GM19372 (cell line): ENCODE measurements around the gene NRIP1.
"Not testable (repeated sequence)": the region's sequence is repeated elsewhere in the genome, so short reads cannot be mapped to it uniquely, and the experiment has no call there.

Source experiments
- ATAC-seq: cut with Tn5 transposase; IDR thresholded peaks from one replicate; pipeline ENCODE4 v1.9.1; 2021; ENCODE audit warnings: mild to moderate bottlenecking, low read depth, moderate library complexity; ENCODE audit not compliant: unreplicated experiment

The NRIP1 gene

DNA sequence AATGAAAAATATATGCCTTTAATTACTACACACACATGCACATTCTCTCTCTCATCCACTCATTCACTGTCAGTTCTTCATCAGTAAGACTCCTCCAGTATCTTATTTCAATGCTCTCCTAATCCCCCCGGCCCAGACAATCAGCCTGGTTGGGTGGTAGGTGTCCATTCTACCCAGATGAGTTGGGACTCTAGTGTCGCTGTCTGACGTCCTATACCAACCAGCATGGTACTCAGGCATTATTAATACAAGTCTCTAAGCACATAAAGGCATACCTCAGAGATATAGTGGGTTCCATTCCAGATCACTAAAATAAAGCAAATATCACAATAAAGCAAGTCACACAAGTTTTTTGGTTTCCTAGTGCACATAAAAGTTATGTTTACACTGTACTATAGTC lies 19.8 kb downstream of the NRIP1 start:
- ATAC-seq: no peak

DNA sequence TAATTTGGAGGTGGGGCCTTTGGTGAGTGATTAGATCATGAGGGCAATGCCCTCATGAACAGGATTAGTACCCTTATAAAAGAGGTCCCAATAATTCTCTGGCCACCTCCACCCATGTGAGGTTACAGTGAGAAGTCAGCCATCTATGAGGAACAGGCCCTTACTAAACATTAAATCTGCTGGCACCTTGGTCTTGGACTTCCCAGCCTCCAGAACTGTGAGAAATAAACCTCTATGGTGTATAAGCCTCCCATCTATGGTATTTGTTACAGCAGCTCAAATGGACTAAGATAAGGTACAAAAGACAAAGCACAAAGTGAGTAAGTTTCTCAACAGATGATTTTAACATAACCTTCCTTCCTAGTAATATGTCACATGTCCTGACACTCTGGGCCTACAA lies 22.3 kb downstream of the NRIP1 start:
- ATAC-seq: no peak

DNA sequence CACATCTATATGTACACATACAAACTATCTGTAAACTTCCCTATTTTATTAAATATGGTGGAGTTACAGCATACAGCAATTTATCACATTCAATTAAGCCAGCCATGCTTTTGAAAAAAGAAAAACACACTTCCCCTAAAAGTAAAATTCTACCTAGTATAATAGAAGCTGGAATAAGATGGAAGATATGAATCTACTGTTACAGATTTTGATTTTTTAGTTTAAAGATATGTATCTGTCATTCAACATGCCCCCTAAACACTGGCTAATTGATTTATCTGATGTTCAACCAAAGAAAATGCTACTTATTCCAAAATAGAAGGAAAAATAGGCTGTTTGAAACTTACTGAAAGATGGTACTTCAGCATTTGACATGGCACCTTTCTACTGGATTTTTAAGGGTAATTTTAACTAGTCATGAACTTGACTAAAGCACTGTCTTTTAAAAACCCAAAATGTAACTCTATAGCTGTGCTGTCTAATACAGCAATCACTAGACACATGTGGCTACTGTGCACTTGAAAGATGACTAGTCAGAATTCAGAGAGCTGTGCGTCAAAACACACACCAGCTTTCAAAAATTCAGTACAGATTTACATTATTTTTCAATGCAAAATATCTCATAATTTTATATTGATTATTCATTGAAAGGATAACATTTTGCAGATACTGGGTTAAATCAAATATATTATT lies 25.0 kb downstream of the NRIP1 start:
- ATAC-seq: no peak

DNA sequence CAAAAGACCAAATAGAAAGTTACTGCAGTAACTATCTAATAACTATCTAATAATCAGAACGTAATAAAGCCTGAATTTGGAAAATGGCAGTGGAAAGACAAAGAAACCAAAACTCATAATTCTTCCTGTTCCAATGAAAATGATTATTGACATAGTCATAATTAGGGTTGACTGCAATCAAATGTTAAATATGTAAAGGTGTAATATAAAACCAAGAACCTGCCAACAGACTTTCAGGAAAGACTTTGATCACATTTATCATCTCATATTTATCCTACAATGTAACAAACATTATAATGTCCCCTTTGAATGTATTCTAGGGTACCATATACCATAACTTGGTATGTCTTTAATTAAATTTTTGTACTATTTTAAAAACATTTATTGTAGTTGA lies 26.9 kb downstream of the NRIP1 start:
- ATAC-seq: no peak

DNA sequence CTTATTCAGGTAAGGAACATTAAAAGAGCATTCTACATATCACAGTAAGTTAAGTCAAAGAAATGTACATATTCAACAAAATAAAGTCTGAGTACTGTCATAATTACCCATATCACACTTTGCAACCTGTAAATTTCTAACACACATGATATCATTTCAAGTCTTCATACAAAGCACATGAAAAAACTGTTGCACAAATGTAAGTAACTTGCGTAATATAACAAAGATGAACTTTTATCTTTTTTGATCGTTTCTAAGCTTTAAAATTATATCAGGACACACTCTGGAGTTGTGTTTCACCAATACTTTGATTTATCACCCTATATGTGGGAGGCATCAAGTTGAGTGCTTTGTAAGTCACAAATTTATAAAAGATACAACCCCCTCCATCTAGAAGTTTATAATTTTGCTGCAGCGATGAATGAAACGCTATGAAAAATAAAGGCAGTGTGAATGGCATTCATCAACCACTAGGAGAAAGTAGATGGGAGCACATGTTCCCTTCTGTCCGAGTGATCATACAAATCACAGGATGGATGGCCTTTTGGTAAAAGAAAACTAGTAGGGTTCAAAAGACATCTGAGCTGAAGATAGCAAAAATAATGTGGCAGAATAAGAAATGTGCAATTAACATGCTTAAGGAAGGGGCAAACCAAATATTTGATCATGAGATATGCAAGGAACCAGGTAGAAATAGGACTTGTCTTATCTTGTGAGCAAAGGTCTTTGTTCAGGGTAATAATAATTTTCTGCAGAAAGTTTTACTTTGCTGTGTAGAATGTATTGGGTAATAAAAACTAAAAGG lies 27.5 kb downstream of the NRIP1 start:
- ATAC-seq: no peak

DNA sequence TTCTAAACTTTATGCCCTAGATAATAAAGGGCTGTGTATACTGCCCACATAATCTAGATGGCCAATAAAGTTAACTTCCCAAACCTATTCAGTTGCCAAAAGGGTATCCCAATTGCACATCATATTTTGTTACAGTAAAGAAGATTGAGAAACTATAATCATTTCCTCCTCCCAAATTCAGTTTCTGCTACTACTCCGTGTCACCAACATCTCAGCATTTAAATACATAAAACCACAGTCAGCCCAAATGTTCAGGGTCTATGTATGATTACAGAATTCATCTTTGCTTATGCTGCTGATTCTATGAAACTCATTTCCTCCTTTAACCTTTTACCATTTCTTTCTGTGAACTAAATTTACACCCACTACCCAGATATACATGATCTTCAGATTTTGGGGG lies 28.6 kb downstream of the NRIP1 start:
- no peak for ATAC-seq

DNA sequence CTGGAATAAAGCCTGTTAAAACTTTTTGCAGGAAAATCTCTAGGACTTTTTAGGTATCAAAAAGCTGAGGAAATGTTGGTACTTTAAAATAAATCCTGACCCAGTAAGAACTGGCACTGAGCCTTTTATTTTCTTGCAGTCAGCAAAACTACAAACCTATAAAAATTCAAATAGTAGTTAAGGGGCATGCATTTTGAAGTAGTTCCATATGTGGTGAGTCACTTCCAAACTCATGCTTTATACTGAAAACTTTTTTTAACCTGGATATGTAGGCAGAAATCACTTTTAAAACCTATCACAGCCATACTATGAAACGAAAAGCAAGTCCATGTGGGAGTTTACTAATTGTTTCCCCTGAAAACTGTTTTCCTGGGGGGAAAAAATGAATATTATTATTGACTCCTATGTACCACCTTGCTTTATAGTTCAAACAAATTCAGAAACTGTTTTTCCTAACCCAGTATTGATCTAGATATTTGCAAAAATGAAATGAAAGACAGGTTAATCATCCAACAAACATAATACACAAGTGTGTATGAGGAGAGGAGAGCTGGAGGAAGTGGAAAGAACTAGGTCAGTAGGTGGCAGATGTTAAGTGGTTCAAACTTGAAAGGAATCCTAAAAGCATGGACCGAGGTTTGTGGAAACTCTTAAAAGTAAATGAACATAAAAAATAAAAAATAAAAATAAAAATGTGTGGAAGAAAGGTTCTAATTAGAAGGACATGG lies 30.5 kb downstream of the NRIP1 start:
- ATAC-seq: no peak

DNA sequence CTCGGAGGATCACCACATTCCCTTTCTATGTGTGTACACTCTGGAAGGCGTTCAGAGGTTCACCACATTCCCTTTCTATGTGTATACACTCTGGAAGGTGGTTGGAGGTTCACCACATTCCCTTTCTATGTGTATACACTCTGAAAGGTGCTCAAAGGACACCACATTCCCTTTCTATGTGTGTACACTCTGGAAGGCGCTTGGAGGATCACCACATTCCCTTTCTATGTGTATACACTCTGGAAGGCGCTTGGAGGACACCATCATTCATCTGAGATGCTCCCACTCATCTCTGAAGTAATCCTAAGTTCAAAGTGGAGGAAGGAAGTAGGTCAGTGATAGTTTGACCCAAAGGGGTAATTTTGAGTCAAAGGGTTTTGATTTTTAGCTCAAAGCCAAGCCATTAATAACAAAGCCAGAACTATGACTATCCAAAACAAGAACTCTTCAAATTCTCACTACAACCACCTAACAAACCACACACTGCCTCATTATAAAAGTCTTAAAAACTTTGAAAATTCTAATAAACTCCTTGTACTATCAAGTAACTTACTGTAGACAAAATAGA lies 32.9 kb downstream of the NRIP1 start:
- ATAC-seq: no peak

DNA sequence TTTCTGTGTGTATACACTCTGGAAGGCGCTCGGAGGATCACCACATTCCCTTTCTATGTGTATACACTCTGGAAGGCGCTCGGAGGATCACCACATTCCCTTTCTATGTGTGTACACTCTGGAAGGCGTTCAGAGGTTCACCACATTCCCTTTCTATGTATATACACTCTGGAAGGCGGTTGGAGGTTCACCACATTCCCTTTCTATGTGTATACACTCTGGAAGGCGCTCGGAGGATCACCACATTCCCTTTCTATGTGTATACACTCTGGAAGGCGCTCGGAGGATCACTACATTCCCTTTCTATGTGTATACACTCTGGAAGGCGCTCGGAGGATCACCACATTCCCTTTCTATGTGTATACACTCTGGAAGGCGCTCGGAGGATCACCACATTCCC lies 33.4 kb downstream of the NRIP1 start:
- not testable (repeated sequence) for ATAC-seq

DNA sequence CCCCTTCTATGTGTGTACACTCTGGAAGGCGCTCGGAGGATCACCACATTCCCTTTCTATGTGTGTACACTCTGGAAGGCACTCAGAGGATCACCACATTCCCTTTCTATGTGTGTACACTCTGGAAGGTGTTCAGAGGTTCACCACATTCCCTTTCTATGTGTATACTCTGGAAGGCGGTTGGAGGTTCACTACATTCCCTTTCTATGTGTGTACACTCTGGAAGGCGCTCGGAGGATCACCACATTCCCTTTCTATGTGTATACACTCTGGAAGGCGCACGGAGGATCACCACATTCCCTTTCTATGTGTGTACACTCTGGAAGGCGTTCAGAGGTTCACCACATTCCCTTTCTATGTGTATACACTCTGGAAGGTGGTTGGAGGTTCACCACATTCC lies 33.9 kb downstream of the NRIP1 start:
- not testable (repeated sequence) for ATAC-seq

DNA sequence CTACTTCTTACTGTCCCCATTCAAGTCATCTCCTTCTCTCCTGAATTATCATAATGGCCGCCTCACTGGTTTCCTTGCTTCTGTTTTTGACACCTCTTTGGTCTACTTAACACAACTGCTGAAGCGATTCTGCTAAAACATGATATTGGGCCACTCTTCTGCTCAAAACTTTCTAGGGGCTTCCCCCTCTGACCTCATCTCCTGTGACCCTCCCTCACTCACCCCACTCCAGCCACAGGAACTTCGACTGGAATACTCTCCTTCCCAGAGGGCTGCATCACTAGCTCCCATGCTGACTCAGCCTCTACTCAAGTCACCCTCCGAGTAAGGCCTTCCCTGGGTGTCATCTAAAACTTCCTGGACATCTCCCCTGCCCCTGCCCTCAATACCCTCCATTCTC lies 35.7 kb downstream of the NRIP1 start:
- ATAC-seq: no peak

DNA sequence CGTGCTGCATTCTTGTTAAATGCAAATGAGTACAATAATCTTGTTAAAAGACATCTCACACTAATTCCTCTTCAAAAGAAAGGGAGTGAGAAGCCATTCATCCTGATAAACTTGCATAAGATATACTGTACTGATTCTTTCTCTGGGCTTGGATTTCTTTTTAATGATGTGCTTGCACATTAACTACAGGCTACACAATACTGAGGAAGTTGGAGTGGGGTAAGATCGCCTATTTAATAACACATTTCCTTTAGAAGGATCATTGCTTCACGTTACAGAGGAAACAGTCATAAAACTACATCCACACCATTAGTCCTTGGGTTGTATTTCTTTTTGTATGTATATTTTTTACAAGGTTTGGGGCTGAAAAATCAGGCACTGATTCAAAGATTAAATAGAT lies 36.6 kb downstream of the NRIP1 start:
- no peak for ATAC-seq

DNA sequence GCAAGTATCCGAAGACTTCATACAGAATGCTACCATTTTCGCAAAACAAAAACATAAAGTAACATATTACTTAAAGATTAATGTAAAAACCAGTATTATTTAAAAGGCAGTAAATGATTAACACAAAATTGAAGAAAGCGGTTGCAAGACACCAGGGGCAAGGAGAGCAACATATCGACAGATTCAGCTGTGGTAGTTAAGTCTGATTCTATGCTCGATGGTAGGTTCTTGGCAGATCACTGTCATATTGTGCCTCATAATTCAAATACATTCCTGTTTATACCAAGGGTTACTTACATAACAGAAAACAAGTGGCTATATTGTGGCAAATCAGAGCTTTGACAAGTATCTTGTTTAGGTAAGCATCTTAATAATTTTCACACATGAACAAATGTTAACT lies 37.7 kb downstream of the NRIP1 start:
- no peak for ATAC-seq

DNA sequence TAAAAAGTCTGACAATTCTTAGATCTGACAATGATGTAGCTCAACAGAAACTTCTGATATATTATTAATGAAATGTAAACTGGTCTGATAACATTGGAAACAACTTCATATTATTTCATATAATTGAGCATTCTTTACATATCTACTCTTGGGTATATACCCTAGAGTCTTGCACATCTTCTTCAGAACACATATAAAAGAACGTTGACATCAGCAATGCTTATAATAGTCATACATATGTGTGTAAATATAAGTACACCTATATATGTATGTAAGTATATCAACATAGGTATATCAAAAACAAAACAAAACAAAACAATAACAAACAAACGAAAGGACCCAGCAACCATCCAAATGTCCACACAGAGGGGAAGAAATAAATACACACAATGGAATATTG lies 38.4 kb downstream of the NRIP1 start:
- no peak for ATAC-seq

DNA sequence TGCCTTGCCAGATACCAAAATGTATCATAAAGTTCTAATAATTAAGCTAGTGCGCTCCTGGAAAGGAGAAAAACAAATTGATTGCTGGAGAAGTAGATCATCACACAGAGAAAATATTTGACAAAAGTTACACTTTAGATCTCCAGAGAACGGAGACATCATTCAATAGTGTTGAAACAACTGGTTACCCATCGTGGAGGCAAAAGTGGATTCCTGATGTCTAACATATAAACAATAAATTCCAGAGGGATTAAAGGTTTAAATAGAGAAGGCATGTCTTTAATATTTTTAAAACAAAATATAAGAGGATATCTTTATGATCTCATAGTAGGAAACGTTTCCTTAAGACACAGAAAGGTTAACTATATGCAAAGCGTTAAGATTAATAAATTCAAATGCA lies 41.0 kb downstream of the NRIP1 start:
- ATAC-seq: no peak

DNA sequence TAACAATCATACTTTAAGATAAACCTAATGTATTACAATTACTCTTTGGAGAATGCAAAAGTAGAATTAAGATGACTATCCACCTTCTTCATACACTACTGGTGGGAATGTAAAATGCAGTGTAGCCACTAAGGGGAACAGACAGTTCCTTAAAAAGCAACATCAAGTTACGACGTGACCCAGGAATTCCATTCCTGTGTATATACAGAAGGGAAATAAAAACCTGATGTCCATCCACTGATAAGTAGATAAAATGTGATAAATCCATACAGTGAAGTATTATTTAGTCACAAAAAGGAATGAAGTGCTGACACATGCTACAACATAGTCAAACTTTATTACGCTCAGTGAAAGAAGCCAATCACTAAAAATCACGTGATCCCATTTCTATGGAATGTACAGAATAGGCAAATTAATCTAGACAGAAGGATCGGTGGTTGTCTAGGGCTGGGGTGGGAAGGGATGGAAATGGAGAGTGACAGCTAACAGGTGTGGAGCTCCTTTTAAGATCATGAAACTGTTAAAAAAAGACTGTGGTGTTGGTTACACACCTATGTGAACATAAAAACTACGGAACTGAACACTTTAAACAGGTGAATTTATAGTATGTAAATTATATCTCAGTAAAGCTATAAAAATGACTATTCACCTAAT lies 42.1 kb downstream of the NRIP1 start:
- no peak for ATAC-seq

DNA sequence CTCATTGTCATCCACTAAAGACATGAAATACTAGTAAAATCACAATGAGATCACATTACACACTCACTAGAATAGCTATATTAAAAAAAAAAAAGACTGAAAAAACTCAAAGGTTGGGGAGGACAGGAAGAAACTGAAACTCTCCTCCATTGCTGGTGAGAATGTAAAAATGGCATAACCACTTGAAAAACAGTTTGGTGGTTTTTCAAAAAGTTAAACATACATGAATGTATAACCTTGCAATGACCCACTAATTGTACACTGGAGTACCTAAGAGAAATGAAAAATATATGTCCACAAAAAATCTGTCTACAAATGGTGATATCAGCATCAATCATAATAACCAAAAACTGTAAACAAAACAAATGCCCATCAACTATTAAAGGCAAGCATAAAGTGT lies 44.0 kb downstream of the NRIP1 start:
- no peak for ATAC-seq

DNA sequence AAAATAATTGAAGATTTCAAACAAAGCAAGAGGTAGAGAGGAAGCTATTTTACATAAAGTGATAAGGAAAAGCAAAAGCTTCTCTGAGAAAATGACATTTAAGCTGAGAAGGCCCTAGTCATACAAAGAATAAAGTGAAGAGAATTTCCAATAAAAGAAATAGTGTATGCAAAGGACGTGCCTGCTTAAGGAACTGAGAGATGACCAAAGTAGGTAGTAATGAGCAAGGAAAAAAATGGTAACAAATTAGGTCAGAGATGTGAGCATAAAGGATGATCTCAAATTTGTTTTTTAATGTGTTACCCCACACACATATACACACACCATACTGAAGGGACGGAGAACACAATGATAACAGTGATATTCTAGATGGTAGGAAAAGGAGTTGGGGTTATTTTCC lies 46.4 kb downstream of the NRIP1 start:
- ATAC-seq: no peak

DNA sequence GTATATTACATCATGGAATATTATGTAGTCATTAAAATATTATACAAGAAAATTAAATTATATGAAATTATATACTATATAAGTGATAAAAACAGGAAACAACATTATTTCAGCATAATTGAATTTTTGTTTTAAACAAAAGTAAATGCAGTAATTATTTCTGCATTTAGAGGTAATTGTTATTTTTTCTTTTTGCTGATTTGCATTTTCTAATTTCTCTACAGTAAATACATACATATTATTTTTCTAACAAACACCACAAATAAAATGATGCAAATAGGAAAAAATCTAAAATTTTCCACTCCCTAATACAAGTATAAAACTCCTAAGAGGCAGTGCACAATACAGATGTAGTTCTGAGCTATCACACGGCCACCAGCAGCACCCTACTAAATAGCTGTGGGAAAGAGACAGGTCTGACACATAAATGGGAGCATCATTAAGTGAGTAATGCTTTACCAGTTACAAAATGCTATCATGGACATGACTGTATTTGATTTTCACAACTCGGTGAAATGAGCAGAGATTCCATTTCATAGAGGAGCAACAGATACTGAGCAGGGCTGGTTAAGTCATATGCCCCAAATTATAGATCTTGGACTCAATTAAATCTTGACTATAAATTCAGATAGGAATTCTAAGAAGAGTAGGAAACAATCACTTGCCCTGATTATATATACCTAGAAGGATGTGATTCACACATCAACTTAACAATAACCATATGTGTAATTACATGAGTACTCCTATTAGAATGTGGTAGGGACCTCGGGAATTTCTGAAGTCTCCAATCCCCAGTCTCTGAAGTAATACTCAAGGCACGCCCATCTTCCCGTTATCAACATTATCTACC lies 49.0 kb downstream of the NRIP1 start:
- no peak for ATAC-seq

DNA sequence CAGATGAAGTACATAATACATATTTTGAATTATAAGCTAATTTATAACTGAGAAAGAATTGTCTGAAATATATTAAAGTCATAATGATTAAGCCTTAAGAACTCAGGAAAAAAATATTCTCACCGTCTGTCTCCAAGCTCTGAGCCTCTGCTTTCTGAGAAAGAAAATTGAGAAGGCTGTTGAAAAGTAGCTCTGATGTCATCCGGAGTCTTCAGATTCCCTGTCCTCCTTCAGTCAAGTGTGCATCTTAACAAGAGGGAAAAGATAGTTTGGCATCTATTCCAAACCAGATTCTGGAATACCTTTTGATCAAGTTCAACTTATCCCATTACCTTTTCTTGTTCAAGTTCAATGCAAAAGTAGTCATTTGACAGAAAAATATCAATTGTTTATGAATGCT lies 50.6 kb downstream of the NRIP1 start:
- no peak for ATAC-seq
